NCI-H446 (cell line): ENCODE results near the gene RCAN3.
"Not testable (repeated sequence)": the region's sequence is repeated elsewhere in the genome, so short reads cannot be mapped to it uniquely, and the experiment has no call there.

Source experiments
- DNase-seq, 2 experiments: peaks; one replicate each; lab custom pipeline; 2025; lab: John Stamatoyannopoulos, UW

RCAN3 gene

DNA sequence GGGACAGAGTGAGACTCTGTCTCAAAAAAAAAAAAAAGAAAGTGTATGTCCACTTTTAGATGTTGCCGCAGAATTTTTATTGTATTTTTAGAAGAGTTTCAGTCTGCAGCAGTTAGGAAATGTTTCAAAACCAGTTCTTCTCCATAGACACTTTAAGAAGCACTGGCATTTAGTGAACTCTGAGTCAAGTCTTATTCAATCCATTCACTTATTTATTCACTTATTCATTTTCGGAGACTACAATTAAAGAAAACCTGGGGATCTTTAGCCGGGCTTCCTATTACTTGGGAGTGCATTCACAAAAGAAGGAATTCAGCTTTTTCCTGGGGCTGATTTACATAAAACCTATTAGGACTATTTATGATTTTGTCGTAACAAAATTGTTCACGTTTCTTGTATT is 12.3 kb downstream of the RCAN3 start:
- no peak for DNase-seq

DNA sequence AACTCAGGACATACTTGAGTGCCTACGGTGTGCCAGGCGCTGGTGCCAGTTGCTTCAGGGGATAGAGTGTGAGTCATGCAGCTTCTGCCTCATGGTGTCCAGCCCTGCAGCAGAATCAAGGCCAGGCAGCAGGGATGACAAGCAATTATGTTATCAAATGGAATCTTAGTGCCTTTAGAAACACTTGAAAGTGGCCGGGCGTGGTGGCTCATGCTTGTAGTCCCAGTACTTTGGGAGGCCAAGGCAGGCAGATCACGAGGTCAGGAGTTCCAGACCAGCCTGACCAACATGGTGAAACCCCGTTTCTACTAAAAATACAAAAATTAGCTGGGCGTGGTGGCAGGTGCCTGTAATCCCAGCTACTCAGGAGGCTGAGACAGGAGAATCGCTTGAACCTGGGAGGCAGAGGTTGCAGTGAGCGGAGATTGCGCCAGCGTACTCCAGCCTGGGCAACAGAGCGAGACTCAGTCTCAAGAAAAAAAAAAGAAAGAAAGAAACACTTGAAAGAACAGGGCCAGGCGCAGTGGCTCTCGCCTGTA is 13.1 kb downstream of the RCAN3 start:
- DNase-seq: not testable (repeated sequence)

DNA sequence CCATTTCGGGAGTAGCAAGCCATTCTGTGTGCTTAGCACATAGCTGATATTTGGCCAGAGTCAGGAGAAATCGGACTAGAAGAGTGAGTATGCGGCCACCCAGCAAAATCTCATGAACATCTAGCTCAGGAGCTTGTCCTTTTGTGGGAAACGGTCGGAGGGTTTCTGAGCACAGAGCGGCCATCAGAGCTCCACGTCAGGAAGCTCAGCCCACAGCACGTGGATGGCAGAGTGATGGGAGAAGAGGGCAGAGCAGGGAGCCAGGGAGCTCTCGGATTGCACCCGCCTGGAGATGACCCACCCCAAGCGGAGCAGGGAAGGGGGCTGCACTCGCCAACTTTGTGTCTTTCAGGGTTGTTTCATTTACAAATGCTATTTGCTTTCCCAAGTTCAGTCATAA is 13.9 kb downstream of the RCAN3 start:
- DNase-seq: no peak

DNA sequence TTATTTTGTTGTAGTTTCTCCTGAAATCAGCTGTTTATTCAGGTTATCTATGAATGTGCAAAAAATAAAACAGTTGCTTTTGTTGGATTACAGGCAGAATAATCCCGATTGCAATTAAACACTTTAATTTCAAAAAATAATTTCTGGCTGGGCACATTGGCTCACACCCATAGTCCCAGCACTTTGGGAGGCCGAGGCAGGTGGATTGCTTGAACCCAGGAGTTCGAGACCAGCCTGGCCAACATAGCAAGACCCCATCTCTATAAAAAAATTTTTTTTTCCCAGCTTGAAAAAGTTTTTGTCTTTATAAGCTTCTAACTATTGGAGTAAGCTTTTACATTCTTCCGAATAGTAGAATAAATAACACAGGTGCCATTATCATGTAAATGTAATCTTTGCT is 15.3 kb downstream of the RCAN3 start:
- DNase-seq: no peak

DNA sequence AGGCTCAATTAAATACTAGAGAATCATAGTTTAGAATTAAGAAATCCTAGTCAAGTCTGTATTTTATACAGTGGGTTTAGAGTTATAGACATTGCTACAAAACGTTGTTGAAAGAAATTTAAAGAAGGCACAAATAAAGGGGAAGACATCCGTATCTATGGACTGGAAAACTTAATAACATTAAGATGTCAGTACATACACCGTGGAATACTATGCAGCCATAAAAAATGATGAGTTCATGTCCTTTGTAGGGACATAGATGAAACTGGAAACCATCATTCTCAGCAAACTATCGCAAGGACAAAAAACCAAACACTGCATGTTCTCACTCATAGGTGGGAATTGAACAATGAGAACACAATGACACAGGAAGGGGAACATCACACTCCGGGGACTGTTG is 17.6 kb downstream of the RCAN3 start:
- DNase-seq: not testable (repeated sequence)

DNA sequence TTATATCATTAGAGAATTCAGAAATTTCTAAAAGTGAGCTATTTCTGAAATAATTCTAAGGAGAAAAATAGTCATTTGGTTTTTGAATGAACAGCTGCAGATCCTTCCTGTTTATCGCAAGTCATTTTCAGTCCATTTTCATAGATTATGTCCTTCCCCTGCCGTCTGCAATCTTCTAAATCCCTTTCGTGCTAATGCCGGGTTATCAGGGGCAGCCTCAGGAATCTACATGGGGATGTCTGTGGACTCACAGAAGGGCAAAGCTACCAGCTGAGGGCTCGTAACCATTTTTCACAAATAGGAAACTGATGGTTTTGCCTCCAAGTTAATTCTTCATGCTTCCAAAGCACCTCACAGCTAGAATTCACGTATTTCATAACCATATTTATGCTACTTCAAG is 23.0 kb downstream of the RCAN3 start:
- DNase-seq: no peak

DNA sequence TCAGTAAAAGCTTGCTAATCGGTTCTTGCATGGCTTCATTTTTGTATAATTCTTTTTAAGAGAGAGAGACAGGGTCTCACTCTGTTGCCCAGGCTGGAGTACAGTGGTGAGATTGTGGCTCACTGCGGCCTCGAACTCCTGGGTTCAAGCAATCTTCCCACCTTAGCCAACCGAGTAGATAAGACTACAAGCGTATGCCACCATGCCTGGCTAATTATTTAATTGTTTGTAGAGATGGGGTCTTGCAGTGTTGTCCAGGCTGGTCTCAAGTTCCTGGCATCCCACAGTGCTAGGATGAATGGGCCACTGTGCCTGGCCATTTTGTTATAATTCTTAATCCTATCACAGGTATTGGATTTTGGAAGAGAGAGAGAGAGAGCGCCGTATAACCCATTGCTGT is 23.4 kb downstream of the RCAN3 start:
- DNase-seq: no peak

DNA sequence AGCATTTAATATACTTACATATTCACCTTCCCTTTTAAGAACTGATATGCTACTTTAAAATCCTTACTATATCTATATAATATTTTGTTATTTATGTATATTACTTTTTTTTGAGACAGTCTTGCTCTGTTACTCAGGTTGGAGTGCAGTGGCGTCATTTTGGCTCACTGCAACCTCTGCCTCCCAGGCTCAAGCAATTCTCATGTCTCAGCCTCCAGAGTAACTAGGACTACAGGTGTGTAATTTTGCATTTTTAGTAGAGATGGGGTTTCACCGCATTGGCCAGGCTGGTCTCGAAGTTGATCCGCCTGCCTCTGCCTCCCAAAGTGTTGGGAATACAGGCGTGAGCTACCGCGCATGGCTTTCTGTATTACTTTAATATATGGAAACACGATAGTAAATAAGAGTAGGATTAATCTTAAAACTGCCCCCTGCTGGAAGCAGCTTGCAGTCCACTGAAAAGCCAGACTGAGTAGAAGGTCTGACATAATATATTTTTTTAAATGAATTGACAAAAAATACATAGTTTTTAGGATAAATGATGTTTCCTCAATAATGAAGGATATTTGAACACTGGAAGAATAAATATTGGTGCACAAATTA is 24.4 kb downstream of the RCAN3 start:
- no peak for DNase-seq

DNA sequence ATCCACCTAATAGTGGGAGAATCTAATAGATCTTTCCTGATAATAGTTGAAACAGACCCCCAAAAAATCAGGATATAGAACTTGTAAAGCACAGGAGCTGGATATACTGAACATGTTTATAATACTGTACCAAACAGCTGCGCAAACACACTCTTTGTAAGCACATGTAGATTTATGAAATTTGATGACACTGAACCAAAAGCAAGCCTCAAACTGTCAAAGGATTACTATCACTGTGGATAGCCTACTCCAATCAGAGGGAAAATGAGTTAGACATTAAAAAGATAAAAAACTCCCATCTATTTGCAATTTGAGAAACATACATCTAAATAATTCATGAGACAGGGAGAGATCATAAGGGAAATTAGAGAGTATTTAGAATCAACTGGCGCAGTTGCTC is 26.1 kb downstream of the RCAN3 start:
- DNase-seq: no peak

DNA sequence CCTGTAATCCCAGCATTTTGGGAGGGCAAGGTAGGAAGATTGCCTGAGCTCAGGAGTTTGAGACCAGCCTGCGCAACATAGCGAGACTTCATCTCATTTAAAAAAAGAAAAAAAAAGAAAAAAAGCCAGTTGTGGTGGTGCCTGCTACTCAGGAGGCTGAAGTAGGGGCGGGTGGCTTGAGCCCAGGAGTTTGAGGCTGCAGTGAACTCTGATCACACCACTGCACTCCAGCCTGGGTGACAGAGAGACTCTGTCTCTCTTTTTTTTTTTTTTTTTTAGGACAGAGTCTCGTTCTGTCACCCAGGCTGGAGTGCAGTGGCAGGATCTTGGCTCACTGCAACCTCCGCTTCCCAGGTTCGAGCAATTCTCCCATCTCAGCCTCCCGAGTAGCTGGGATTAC is 26.7 kb downstream of the RCAN3 start:
- not testable (repeated sequence) for DNase-seq

DNA sequence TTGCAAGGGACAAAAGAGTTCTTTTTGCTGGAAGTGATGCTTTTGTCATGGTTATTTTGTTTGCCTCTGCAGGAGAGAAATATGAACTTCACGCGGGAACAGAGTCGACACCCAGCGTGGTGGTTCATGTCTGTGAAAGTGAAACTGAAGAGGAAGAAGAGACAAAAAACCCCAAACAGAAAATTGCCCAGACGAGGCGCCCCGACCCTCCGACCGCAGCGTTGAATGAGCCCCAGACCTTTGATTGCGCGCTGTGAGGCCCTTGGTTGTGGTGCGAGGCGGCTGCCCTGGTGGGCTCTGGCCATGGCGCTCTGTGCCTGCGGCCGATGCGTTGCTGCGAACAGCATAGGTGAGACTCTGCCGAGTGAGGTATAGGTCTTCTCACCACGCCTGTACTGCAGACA is 32.4 kb downstream of the RCAN3 start:
- DNase-seq: no peak

DNA sequence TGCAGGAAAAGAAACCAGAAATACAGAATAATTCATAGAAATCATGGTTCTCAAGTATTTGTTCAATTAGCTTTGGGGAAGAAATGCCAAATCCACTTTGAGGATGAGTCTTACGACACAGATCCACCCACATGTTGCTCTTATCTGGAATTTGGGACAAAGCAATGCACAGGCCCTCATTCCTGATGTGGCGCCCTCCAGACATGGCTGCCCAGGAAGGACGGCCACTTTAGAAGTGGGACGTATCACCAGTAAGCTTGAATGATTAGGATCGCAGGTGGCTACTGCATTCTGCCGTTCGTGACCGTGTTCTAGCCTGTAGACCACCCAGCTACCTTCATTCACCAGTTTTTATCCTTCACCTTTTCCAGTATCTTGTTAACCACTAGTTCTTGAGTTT is 33.1 kb downstream of the RCAN3 start:
- no peak for DNase-seq

DNA sequence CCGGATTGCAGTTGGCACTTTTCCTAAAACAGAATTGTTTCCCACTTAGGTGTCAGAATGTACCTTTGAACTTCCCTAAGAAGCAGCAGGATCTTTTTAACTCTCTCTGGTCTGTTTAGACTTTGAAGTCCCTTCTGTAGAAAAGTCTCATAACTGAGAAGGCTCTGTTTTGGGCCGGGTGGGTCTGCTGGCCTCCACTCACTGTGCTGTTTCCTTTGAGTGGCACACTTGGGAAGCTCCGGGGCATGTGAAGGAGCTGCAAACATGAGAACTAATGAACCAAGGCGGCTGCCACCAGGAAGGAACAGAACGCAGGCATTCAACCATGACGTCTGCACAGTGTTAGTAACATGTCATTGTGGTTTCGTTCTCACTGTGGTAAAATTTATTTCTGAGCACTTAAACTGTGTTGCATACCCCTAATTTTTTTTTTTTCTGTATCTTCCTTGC is 33.8 kb downstream of the RCAN3 start:
- DNase-seq: no peak

DNA sequence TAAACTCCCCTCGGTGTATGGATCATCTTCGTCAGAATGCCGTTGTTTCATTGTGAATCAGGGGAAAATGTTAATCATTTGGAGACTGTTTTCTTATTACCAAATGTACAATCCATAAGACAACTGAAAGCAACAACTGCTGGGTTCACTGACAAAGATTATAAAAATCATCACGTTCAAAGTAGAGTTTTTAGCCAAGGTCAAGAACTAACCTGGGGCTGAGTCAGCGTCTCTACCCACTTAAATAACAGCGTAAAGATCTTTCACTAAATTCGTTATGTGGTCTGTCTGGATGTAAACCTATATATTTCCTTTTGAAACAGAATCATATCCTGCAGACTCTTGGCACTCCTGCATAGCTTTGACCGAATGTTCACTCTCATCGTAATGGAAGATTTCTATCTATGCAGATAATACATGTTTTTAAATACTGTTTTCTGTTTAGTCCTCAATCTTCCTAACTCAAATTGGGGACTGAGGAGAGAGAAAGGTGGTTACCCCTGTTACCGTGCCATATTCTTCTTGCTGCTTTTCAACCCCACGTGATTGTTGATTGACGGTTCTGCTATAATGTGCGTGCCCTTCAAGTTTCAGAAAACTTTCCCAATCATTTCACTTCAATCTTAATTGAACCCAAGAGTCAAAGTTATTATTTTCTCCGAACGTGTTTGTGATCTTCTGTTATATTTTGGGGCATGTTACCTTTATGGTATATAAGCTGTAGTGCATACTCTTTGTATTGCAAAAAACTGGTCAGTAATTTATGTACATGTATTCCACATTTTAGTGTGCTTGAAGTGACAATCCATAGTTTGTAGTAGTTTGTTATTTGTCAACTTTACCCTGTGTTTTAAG is 37.6 kb downstream of the RCAN3 start:
- DNase-seq: no peak

DNA sequence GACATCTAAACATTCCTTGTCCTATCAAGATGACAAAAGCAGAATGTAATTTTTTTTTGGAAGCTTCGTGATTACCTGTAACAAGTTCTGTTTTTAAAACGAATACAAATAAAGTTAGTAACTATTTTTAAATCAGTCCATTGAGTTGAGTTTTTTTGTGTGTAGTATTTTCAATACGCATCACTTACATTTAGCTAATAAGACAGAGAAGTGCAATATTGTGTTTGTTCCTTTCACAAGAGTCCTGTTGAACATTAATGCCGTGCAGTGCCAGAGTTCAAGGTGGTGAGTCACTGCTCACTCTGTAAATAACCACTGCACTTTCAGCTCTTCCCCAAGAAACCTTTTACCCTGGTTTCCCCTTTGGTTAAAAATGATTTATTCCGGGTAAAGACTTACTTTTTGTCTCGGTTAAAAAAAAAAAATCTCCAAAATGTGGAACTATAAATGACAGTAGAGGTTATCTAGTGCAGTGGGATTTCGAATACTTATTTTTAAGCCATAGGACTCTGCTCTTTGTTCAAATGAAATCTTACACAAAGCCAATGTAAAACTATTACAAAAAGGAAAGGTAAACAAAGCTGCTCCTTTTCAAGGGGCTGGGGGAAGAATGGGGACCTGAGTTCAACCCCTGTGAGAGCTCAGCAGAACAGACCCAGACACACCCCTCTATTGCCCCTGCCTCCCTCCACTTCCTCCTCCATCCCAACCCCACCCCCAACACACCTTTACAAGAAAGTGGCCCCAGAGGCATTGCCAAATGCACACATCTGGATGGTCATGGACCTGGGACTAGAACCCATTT is 38.5 kb downstream of the RCAN3 start:
- DNase-seq: no peak

DNA sequence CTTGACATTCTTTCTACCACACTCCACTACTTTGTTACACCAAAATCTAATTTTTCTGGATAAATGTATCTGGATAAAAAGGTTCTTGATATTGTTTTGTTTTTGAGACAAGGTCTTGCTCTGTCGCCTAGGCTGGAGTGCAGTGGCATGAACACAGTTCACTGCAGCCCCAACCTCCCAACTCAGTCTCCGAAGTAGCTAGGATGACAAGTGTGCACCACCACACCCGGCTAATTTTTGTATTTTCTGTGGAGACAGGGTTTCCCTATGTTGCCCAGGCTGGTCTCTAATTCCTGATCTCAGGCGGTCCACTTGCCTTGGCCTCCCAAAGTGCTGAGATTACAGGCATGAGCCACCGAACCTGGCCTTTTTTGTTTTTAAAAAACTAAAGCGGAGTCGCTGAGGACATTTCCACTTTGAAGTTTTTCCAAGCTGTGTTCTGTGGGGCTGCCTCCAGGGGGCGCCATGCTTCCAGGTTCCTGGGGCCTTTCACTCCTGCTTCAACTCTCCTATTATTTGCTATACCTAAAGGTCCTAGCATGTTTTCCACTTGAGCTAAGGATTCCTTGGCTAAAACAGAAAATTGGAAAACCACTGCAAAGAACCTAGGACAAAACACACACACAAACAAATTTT is 39.2 kb downstream of the RCAN3 start:
- DNase-seq: no peak

DNA sequence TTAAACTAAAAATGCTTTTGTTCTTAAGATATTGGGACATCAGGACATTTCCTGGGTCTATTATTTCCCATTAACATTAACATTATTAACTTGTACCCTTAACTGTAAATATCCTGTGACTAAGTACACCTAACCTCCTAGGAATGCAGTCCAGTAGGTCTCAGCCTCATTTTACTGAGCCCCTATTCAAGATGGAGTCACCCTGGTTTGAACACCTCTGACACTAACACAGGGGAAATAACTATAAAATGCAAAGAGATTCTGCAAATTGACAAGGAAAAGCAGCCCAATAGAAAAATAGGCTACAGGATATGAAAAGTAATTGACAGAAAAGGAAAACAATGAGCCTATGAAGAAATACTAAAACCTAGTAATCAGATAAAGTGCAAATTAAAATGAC is 41.6 kb downstream of the RCAN3 start:
- no peak for DNase-seq

DNA sequence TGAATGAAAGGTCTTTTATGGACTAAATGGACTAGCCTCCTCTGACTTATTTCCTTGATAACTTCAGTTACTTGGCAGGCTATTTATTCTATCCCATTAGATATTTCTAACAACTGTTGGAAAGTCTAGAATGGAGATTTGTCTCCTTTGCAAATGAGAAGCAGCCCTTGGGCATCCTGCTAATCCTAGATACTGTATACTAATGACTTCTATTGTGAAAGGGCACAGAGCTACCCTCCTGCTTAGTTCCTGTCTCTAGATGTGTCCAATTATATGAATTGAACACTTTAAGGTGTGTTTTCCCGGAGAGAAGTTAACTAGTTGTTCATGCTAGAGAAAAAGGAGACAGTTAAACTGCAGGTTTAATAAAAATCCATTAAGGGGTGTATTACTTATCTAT is 43.0 kb downstream of the RCAN3 start:
- DNase-seq: no peak

DNA sequence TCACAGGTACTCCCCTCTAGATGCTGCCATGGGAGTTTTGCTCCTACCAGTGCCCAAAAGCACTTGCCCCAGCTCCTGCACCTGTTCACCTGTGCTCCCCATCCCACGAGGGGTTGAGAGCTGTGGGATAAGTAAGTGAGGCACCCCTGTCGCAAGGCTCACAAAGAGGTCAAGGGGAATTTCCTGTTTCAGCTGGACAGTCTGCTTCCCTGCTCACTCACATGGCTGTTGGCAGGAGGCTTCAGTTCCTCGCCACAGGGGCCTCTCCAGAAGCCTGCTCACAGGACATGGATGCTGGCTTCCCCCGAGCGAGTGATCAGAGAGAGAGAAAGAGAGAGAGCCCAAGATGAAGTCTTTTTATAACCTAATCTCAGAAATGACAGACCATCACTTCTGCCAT is 44.6 kb downstream of the RCAN3 start:
- no peak for DNase-seq

DNA sequence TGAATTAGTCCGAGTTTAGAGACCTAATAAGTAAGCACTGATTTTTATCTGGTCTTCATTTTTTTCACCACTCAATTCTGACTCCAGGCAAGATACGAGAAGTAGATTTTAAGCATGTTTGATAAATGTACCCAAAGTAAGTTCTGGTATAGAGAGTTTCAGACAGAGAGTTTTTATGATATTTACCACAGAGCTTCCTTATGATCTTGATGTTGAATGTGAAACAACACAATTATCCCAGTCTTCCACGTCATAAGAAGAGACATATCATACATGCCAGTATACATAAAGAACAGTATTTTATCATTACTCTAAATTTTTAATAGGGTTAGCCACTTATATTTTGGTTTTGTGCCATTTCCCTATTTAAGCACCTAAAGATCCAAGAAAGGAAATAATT is 45.4 kb downstream of the RCAN3 start:
- DNase-seq: no peak

DNA sequence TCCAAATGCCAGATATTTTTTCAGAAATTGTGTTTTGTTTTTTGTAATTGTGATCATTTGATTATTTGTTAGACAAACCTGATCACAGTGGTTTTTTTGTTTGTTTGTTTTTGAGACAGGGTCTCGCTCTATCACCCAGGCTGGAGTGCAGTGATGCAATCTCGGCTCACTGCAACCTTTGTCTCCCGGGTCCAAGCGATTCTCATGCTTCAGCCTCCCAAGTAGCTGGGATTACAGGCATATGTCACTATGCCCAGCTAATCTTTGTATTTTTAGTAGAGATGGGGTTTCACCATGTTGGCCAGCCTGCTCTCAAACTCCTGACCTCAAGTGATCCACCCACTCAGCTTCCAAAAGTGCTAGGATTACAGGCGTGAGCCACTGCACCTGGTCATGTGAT is 46.6 kb downstream of the RCAN3 start:
- not testable (repeated sequence) for DNase-seq

DNA sequence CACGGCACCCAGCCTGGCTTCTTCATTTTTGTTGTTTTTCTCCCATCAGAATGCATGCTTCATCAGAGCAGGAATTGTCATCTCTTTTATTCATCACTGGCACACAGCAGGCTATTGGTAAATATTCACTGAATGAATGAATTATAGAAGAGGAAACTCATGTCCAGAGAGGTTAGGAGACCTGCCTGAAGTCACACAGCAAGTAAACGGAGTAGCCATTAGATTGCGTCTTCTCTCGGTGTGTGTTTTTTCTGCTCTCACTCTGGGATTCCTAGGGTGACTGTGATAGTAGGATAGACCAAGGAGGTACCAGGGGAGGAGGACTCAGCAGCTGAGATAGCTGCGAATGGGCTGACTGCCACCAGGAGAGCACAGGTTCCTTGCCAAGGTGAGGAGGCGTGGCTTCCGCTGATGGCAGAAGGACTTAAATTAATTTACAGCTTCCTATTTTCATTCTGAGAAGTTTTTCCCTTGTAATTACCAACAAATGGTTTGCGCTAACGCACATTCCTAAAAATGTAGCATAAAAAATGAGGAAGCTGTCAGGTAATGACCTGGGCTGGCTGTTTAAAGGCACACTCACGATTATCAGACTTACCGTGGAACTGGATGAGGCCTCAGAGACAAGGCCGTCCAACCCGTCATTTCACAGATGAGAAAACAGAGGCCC is 48.8 kb downstream of the RCAN3 start:
- DNase-seq: no peak
